Muscle layer of duodenum (tissue), 2 donors: ENCODE data around the gene ZNF112.
"Not testable (repeated sequence)": the region's sequence is repeated elsewhere in the genome, so short reads cannot be mapped to it uniquely, and the experiment has no call there.

Source experiments
- H3K27ac ChIP-seq: one replicate; pipeline ENCODE4 v1.7.0; 2013; ENCODE audit warnings: mild to moderate bottlenecking, low read length
- H3K27me3 ChIP-seq: one replicate; pipeline ENCODE4 v1.7.0; 2013; ENCODE audit warnings: low read depth, mild to moderate bottlenecking, control low read depth, low read length
- H3K36me3 ChIP-seq, 2 donors: one replicate each; pipeline ENCODE4 v1.7.0; 2013; ENCODE audit warnings: low read length in 2 of 2, control low read depth in 1 of 2, mild to moderate bottlenecking in 1 of 2; ENCODE audit not compliant: insufficient read depth in 2 of 2, control insufficient read depth in 1 of 2
- H3K4me1 ChIP-seq, 2 donors: one replicate each; pipeline ENCODE4 v1.7.0; 2013; ENCODE audit warnings: low read length in 2 of 2, mild to moderate bottlenecking in 2 of 2, control low read depth in 1 of 2, moderate library complexity in 1 of 2; ENCODE audit not compliant: insufficient read depth in 2 of 2, control insufficient read depth in 1 of 2
- H3K4me3 ChIP-seq, 2 donors: one replicate each; pipeline ENCODE4 v1.7.0; 2013; ENCODE audit warnings: low read length in 2 of 2, low read depth in 1 of 2, mild to moderate bottlenecking in 1 of 2
- H3K9me3 ChIP-seq, 2 donors: one replicate each; pipeline ENCODE4 v1.7.0; 2013; ENCODE audit warnings: low read length in 2 of 2, control low read depth in 1 of 2, mild to moderate bottlenecking in 1 of 2; ENCODE audit not compliant: control insufficient read depth in 1 of 2
- donor health status: healthy.

Gene ZNF112

GRCh38 chr19:44334639-44335038 is 21.8 kb downstream of the ZNF112 start:
- H3K4me1 ChIP-seq, H3K27me3 ChIP-seq, H3K27ac ChIP-seq: not testable (repeated sequence)
- Histone ChIP-seq H3K4me3 (peak overlapping the region in 1 of 2 donors; percentile 44), H3K36me3 (peaks cover 51 to 97% of the 10 kb centered on the region in 2 donors), H3K9me3 (peaks cover 23 to 58% of the 10 kb centered on the region in 2 donors)

GRCh38 chr19:44332145-44332544 is 24.3 kb downstream of the ZNF112 start:
- H3K4me1 ChIP-seq, result no peaks in the 10 kb centered on the region
- H3K4me3 ChIP-seq, result peak overlapping the region in 1 of 2 donors; percentile 34
- peaks cover 31 to 75% of the 10 kb centered on the region in 2 donors for H3K9me3 ChIP-seq
- H3K27ac ChIP-seq, result no peak overlapping the region
- H3K27me3 ChIP-seq, result no peaks in the 10 kb centered on the region
- peaks cover 59 to 98% of the 10 kb centered on the region in 2 donors for H3K36me3 ChIP-seq

- Histone ChIP-seq H3K9me3 (peaks cover 13 to 59% of the 10 kb centered on the region in 2 donors), H3K36me3 (peaks cover 0 to 12% of the 10 kb centered on the region in 2 donors), H3K27ac (no peak overlapping the region), H3K27me3 (no peaks in the 10 kb centered on the region), H3K4me3 (no peak overlapping the region), H3K4me1 (no peaks in the 10 kb centered on the region)
These were observed 40.6 kb downstream of the ZNF112 start for GRCh38 chr19:44315883-44316282.

GRCh38 chr19:44313231-44313630 is 43.2 kb downstream of the ZNF112 start:
- H3K9me3 ChIP-seq, result peaks cover 9 to 49% of the 10 kb centered on the region in 2 donors
- no peaks in the 10 kb centered on the region for H3K4me1 ChIP-seq
- H3K27me3 ChIP-seq, result no peaks in the 10 kb centered on the region
- H3K4me3 ChIP-seq, result no peak overlapping the region
- no peak overlapping the region for H3K27ac ChIP-seq
- H3K36me3 ChIP-seq, result peaks cover 0 to 12% of the 10 kb centered on the region in 2 donors

GRCh38 chr19:44308011-44308410 is 48.5 kb downstream of the ZNF112 start:
- no peak overlapping the region for H3K27ac ChIP-seq
- no peaks in the 10 kb centered on the region for H3K27me3 ChIP-seq
- H3K4me1 ChIP-seq, result peaks cover 0 to 9% of the 10 kb centered on the region in 2 donors
- no peak overlapping the region for H3K4me3 ChIP-seq
- no peaks in the 10 kb centered on the region for H3K36me3 ChIP-seq
- peaks cover 3 to 25% of the 10 kb centered on the region in 2 donors for H3K9me3 ChIP-seq

- Histone ChIP-seq H3K9me3 (peaks cover 3 to 20% of the 10 kb centered on the region in 2 donors), H3K36me3 (peaks cover 0 to 13% of the 10 kb centered on the region in 2 donors), H3K27me3 (no peaks in the 10 kb centered on the region), H3K27ac (no peak overlapping the region), H3K4me1 (peaks cover 0 to 9% of the 10 kb centered on the region in 2 donors), H3K4me3 (no peak overlapping the region)
These were observed 50.2 kb downstream of the ZNF112 start for GRCh38 chr19:44306283-44306682.

GRCh38 chr19:44305457-44305856 is 51.0 kb downstream of the ZNF112 start:
- Histone ChIP-seq H3K4me3 (peak overlapping the region; percentile 85 to 89), H3K9me3 (peaks cover 3 to 20% of the 10 kb centered on the region in 2 donors), H3K27me3 (no peaks in the 10 kb centered on the region), H3K4me1 (peaks cover 0 to 9% of the 10 kb centered on the region in 2 donors), H3K36me3 (peaks cover 0 to 19% of the 10 kb centered on the region in 2 donors), H3K27ac (no peak overlapping the region)

GRCh38 chr19:44304659-44305193 is 51.8 kb downstream of the ZNF112 start, which contains the start of gene ZNF235:
TSS of gene ZNF235 (minus strand) at chr19:44305025. CDS start at chr19:44303404, 1,621 bp downstream.
- Histone ChIP-seq H3K36me3 (peaks cover 6 to 26% of the 10 kb centered on the region in 2 donors), H3K27me3 (no peaks in the 10 kb centered on the region), H3K4me3 (peak within 1 kb of the TSS; percentile 85 to 89), H3K9me3 (peaks cover 7 to 23% of the 10 kb centered on the region in 2 donors), H3K27ac (peak within 1 kb of the TSS; percentile 81), H3K4me1 (peaks cover 0 to 9% of the 10 kb centered on the region in 2 donors)

- Histone ChIP-seq H3K4me1 (peaks cover 0 to 9% of the 10 kb centered on the region in 2 donors), H3K36me3 (peaks cover 12 to 33% of the 10 kb centered on the region in 2 donors), H3K27ac (peak overlapping the region; percentile 81), H3K27me3 (no peaks in the 10 kb centered on the region), H3K4me3 (peak overlapping the region; percentile 85 to 89), H3K9me3 (peaks cover 7 to 25% of the 10 kb centered on the region in 2 donors)
These were observed 52.4 kb downstream of the ZNF112 start for GRCh38 chr19:44303976-44304568.

GRCh38 chr19:44303320-44303719 is 53.2 kb downstream of the ZNF112 start:
- Histone ChIP-seq H3K9me3 (peaks cover 7 to 19% of the 10 kb centered on the region in 2 donors), H3K4me3 (peak overlapping the region; percentile 85 to 89), H3K36me3 (peaks cover 20 to 40% of the 10 kb centered on the region in 2 donors), H3K27ac (no peak overlapping the region), H3K4me1 (peaks cover 0 to 9% of the 10 kb centered on the region in 2 donors), H3K27me3 (no peaks in the 10 kb centered on the region)

- peaks cover 0 to 11% of the 10 kb centered on the region in 2 donors for H3K4me1 ChIP-seq
- peak overlapping the region in 1 of 2 donors; percentile 54 for H3K4me3 ChIP-seq
- H3K36me3 ChIP-seq, result peaks cover 32 to 48% of the 10 kb centered on the region in 2 donors
- H3K27me3 ChIP-seq, result no peaks in the 10 kb centered on the region
- peaks cover 46 to 83% of the 10 kb centered on the region in 2 donors for H3K9me3 ChIP-seq
- no peak overlapping the region for H3K27ac ChIP-seq
These were observed 71.5 kb downstream of the ZNF112 start for GRCh38 chr19:44284968-44285367.
